Measurements from ENCODE around the gene DCAF8.

Gene DCAF8

GRCh38 chr1:160177231-160177630 lies 85.1 kb downstream of the DCAF8 start:
- DNase-seq (ENCODE audit: insufficient read length) (no peak), FAIRE-seq (no peak)
- no peak for TF ChIP-seq TAF1 (IDR thresholded peaks at IDR 0.05; ENCODE audit: borderline replicate concordance, low read depth, low read length)
- TF ChIP-seq POLR2A (IDR thresholded peaks at IDR 0.05; ENCODE audit: low read depth, low read length) = no peak
- TF ChIP-seq POLR2AphosphoS5 (IDR thresholded peaks at IDR 0.05; ENCODE audit: low read depth, low read length) = no peak

- no peak for TF ChIP-seq POLR2AphosphoS5 (IDR thresholded peaks at IDR 0.05; ENCODE audit: low read depth, low read length)
- TF ChIP-seq TAF1 (IDR thresholded peaks at IDR 0.05; ENCODE audit: borderline replicate concordance, low read depth, low read length) = no peak
- no peak for TF ChIP-seq POLR2A (IDR thresholded peaks at IDR 0.05; ENCODE audit: low read depth, low read length)
- FAIRE-seq = no peak
- DNase-seq (ENCODE audit: insufficient read length) = no peak
Measured at GRCh38 chr1:160171980-160172379, 90.4 kb downstream of the DCAF8 start.

- DNase-seq (ENCODE audit: insufficient read length) = no peak
- FAIRE-seq = no peak
Measured at GRCh38 chr1:160171354-160171753, 91.0 kb downstream of the DCAF8 start.

GRCh38 chr1:160169553-160170399 lies 92.6 kb downstream of the DCAF8 start:
- FAIRE-seq (no peak), DNase-seq (ENCODE audit: insufficient read length) (no peak)
- no peak for TF ChIP-seq POLR2A (IDR thresholded peaks at IDR 0.05; ENCODE audit: low read depth, low read length)
- TF ChIP-seq TAF1 (IDR thresholded peaks at IDR 0.05; ENCODE audit: borderline replicate concordance, low read depth, low read length) = no peak
- TF ChIP-seq POLR2AphosphoS5 (IDR thresholded peaks at IDR 0.05; ENCODE audit: low read depth, low read length) = no peak

More at GRCh38 chr1:160171354-160171753, 91.0 kb downstream of the DCAF8 start:
- no peak for TF ChIP-seq POLR2A (IDR thresholded peaks at IDR 0.05; ENCODE audit: low read depth, low read length)

GRCh38 chr1:160168609-160169369 lies 93.6 kb downstream of the DCAF8 start:
- FAIRE-seq (no peak), DNase-seq (ENCODE audit: insufficient read length) (no peak)
- TF ChIP-seq POLR2A (IDR thresholded peaks at IDR 0.05; ENCODE audit: low read depth, low read length) (no peak), POLR2AphosphoS5 (IDR thresholded peaks at IDR 0.05; ENCODE audit: low read depth, low read length) (no peak), TAF1 (IDR thresholded peaks at IDR 0.05; ENCODE audit: borderline replicate concordance, low read depth, low read length) (no peak)

- FAIRE-seq (no peak), DNase-seq (ENCODE audit: insufficient read length) (no peak)
- TF ChIP-seq POLR2A (IDR thresholded peaks at IDR 0.05; ENCODE audit: low read depth, low read length) (no peak), POLR2AphosphoS5 (IDR thresholded peaks at IDR 0.05; ENCODE audit: low read depth, low read length) (no peak), TAF1 (IDR thresholded peaks at IDR 0.05; ENCODE audit: borderline replicate concordance, low read depth, low read length) (no peak)
Measured at GRCh38 chr1:160168016-160168415, 94.3 kb downstream of the DCAF8 start.

- no peak for TF ChIP-seq POLR2A (IDR thresholded peaks at IDR 0.05; ENCODE audit: low read depth, low read length)
- TF ChIP-seq POLR2AphosphoS5 (IDR thresholded peaks at IDR 0.05; ENCODE audit: low read depth, low read length) = no peak
- no peak for TF ChIP-seq TAF1 (IDR thresholded peaks at IDR 0.05; ENCODE audit: borderline replicate concordance, low read depth, low read length)
- FAIRE-seq = no peak
- DNase-seq (ENCODE audit: insufficient read length) = no peak
Measured at GRCh38 chr1:160167580-160167979, 94.8 kb downstream of the DCAF8 start.

GRCh38 chr1:160167056-160167455 lies 95.3 kb downstream of the DCAF8 start:
- FAIRE-seq (no peak), DNase-seq (ENCODE audit: insufficient read length) (no peak)
- TF ChIP-seq POLR2A (IDR thresholded peaks at IDR 0.05; ENCODE audit: low read depth, low read length) = no peak
- TF ChIP-seq TAF1 (IDR thresholded peaks at IDR 0.05; ENCODE audit: borderline replicate concordance, low read depth, low read length) = no peak
- TF ChIP-seq POLR2AphosphoS5 (IDR thresholded peaks at IDR 0.05; ENCODE audit: low read depth, low read length) = no peak

GRCh38 chr1:160166166-160166868 lies 96.0 kb downstream of the DCAF8 start:
- TF ChIP-seq TAF1 (IDR thresholded peaks at IDR 0.05; ENCODE audit: borderline replicate concordance, low read depth, low read length) (no peak), POLR2AphosphoS5 (IDR thresholded peaks at IDR 0.05; ENCODE audit: low read depth, low read length) (no peak), POLR2A (IDR thresholded peaks at IDR 0.05; ENCODE audit: low read depth, low read length) (no peak)
- FAIRE-seq (no peak), DNase-seq (ENCODE audit: insufficient read length) (no peak)
